Measurements from ENCODE around the gene RIMKLA.

Gene RIMKLA

GRCh38 chr1:42392967-42393848 lies 12.6 kb downstream of the RIMKLA start:
- TF ChIP-seq CTCF (IDR thresholded peaks at IDR 0.05; ENCODE audit: insufficient read depth, missing control alignments), result no peak
- no peak for DNase-seq (ENCODE audit: insufficient read length, low spot score)
- FAIRE-seq, result no peak

GRCh38 chr1:42399315-42400100 lies 18.9 kb downstream of the RIMKLA start:
- DNase-seq (ENCODE audit: insufficient read length, low spot score) (no peak), FAIRE-seq (no peak)
- TF ChIP-seq CTCF (IDR thresholded peaks at IDR 0.05; ENCODE audit: insufficient read depth, missing control alignments), result no peak

DNA sequence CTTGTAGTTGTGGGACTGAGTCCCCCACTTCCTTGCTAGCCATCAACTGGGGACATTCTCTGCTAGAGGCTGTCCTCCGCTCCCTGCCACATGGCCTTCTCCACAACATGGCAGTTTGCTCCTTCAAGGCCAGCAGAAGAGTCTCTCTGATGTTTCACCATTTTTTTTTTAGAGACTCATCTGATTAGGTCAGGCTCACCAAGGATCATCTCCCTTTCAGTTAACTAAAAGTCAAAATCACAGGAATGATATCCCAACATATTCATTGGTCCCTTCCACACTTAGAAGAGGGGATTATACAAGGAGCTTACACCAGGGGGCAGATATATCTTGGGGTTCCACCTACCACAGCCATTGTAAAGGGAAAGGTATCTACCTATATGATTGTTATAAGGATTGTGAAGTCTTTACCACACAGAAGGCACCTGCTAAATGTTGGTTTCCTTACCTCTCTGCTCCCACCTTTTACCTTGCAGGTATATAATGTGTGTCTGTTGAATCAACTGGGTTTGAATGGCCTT lies 23.3 kb downstream of the RIMKLA start:
- no peak for DNase-seq (ENCODE audit: insufficient read length, low spot score)
- FAIRE-seq, result no peak
- TF ChIP-seq CTCF (IDR thresholded peaks at IDR 0.05; ENCODE audit: insufficient read depth, missing control alignments), result peak; percentile 2

DNA sequence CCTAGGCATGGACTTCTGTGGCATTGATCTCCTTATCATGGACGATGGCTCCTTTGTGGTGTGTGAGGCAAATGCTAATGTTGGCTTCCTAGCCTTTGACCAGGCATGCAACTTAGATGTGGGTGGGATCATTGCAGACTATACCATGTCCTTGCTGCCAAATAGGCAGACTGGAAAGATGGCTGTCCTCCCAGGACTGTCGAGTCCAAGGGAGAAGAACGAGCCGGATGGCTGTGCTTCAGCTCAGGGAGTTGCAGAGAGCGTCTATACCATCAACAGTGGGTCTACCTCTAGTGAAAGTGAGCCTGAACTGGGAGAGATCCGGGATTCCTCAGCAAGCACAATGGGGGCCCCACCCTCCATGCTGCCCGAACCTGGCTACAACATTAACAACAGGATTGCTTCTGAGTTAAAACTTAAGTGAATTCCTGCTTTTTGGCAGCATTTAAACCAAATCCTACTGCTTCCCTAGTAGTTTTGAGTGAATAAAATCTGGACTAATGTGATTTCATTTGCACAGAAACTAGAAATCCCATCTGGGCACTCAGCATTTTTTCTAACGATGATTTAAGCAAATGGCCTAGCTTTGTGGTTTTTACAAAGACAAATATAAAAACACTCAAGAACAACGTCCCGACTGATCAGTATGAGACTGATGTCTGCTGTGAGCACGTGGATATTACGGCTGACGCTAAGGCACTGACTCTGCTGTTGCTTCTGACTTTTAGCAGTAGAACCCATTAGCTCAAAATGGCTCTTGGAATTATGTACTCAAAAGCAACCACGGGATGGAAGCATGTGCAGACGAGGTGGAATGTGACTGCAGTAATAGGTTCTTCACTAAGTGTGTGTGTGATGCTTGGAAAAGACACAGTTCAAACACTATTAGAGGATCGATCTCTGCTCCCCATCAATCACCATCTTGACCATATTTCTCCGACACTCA lies 34.2 kb downstream of the RIMKLA start:
- no peak for DNase-seq (ENCODE audit: insufficient read length, low spot score)
- no peak for FAIRE-seq
- no peak for TF ChIP-seq CTCF (IDR thresholded peaks at IDR 0.05; ENCODE audit: insufficient read depth, missing control alignments)

- no peak for FAIRE-seq
- TF ChIP-seq CTCF (IDR thresholded peaks at IDR 0.05; ENCODE audit: insufficient read depth, missing control alignments), result no peak
- no peak for DNase-seq (ENCODE audit: insufficient read length, low spot score)
Observed at GRCh38 chr1:42417166-42417565, 36.6 kb downstream of the RIMKLA start.

GRCh38 chr1:42418516-42418915 lies 37.9 kb downstream of the RIMKLA start:
- no peak for FAIRE-seq
- TF ChIP-seq CTCF (IDR thresholded peaks at IDR 0.05; ENCODE audit: insufficient read depth, missing control alignments), result no peak
- no peak for DNase-seq (ENCODE audit: insufficient read length, low spot score)

Measured in D721Med (cell line).